KOPT-K1 (cell line): ENCODE measurements around the gene SIX1.

Experiments
- H3K27ac ChIP-seq: fragments of 200-600 bp; sonication (generic); 2 replicates; pipeline ENCODE4 v1.5.1; 2016; ENCODE audit warnings: antibody characterized with exemption, mild to moderate bottlenecking, low read depth, low read length; ENCODE audit not compliant: poor library complexity, severe bottlenecking
- H3K36me3 ChIP-seq: fragments of 200-600 bp; sonication (generic); 2 replicates; pipeline ENCODE4 v1.5.1; 2017; ENCODE audit warnings: antibody characterized with exemption, mild to moderate bottlenecking, low read length, moderate library complexity; ENCODE audit not compliant: insufficient read depth
- H3K9me3 ChIP-seq: fragments of 200-600 bp; sonication (generic); 2 replicates; pipeline ENCODE4 v1.5.1; 2017; ENCODE audit warnings: antibody characterized with exemption, low read length, mild to moderate bottlenecking; ENCODE audit not compliant: insufficient read depth, poor library complexity, severe bottlenecking

Gene SIX1

DNA sequence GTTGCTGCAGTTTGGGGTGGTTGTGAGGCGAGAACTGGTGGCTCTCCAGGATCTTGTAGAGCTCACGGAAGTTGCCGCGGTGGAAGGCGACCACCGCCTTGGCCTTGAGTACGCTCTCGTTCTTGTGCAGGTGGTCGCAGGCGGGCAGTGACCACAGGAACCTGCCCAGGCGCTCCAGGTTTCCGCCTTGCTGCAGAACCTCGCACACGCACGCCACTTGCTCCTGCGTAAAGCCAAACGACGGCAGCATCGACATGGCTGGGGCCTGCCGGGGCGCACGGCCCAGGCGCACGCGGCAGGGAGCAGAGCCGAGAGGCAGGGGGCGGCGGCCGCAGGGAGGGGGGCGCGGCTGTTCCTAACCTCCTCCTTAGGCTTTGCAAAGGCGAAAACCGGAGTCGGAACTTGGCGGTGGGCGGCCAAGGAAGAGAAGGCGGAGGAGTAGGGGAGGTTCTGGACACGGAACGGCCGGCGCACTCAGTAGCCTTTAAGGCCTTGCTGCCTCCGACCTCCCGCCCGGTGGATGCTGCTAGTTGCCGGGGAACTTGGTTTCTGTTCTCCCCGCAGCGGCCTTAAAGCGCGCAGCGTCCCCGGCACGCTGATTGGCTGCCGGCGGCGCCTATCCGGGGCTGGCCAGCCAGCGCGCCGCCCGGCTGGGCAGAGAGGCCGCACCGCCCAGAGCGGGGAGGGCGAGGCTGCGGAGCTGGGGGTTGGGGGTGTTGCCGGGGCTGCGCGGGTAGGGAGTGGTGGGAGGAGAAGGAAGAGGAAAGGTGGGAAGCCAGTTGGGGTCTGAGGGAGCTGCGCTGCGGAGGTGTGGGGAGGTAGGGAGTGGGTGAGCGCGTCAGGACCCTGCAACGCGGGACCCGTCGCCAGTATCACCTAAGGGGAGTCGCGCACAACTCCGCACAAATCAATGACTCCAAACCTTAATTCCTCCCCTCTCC, at the start of gene SIX1:
Gene SIX1, minus strand, starts transcription at position 544 of the 941 bp plus-strand sequence. Its CDS starts 288 bp downstream, at position 256.
- Histone ChIP-seq H3K36me3 (no peaks in the 10 kb centered on the region), H3K9me3 (peaks cover 17% of the 10 kb centered on the region), H3K27ac (no peak within 1 kb of the TSS)

DNA sequence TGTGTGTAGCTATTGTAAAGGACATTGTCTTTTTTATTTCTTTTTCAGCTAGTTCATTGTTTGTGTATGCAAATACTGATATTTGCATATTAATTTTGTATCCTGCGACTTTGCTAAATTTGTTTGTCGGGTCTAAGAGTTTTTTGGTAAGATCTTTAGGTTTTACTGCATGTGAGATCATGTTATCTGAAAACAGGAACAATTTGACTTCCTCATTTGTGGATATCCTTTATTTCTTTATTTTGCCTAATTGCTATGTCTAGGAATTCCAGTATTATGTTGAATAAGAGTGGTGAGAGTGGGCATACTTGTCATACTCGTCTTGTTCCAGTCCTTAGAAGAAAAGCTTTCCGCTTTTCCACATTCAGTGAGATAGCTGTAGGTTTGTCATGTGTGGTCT, 46.0 kb upstream of the SIX1 start:
- H3K36me3 ChIP-seq, result no peaks in the 10 kb centered on the region
- H3K9me3 ChIP-seq, result peaks cover 3% of the 10 kb centered on the region
- no peak overlapping the region for H3K27ac ChIP-seq

DNA sequence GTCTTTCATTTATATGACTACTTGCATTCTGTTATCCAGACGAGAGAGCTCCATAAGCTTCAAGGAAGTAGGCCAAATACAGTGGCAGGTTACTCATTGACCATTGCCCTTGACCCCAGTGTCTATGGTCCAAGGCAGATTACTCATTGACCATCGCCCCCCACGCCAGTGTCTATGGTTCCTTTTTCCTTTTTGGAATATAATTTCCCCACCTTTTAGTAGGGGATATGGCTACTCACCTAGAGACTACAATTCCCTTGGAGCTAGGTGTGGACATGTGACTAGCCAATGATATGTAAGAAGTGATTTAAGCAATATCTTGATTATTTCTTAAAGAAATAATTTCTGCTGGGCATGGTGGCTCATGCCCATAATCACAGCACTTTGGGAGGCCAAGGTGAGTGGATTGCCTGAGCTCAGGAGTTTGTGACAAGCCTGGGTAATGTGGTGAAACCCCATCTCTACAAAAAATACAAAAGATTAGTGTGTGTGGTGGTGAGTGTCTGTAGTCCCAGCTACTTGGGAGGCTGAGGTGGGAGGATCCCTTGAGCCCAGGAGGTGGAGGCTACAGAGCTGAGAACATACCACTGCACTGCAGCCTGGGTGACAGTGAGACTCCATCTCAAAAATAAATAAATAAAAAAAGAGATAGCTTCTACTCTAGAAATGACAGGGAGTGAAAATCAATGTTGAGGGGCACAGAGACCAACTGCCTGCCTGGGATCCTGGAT, 42.3 kb upstream of the SIX1 start:
- no peak overlapping the region for H3K27ac ChIP-seq
- H3K36me3 ChIP-seq, result no peaks in the 10 kb centered on the region
- H3K9me3 ChIP-seq, result no peaks in the 10 kb centered on the region

DNA sequence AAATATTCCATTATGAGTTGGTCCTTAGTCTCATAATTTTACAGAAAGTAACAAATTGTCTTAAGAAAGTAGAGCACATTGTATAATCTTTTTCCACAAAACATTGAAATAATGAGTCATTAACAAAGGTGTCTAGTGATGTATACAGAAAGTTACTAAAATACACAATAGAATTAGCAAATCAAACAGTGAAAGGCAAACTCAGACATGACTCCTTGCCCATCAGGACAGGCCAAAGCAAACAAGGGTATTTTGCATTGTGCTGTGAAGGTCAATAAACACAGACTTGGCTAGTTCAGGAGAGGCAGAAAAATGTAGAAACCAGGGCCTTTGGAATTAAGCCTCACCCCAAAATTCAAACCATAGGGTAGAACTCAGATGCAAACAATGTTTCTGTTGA, 37.6 kb upstream of the SIX1 start:
- no peaks in the 10 kb centered on the region for H3K36me3 ChIP-seq
- no peak overlapping the region for H3K27ac ChIP-seq
- no peaks in the 10 kb centered on the region for H3K9me3 ChIP-seq

DNA sequence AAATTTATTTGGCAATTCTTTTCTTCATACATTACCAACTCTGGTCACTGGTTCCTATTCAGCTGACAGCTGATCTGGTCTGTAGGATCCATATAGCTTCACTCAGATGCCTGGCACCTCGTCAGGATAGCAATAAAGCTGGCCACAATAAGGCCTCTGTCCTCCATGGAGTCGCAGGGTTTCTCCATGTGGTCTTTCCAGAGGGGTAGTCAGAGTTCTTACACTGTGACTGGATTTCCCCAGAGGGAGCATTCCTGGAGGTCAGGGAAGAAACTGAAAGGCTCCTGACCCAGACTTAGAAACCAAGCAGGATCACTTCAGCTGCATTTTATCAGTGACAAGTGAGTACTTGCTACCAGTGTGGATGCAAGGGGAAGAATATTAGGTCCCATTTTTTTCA, 34.9 kb upstream of the SIX1 start:
- H3K36me3 ChIP-seq, result no peaks in the 10 kb centered on the region
- H3K9me3 ChIP-seq, result no peaks in the 10 kb centered on the region
- no peak overlapping the region for H3K27ac ChIP-seq

DNA sequence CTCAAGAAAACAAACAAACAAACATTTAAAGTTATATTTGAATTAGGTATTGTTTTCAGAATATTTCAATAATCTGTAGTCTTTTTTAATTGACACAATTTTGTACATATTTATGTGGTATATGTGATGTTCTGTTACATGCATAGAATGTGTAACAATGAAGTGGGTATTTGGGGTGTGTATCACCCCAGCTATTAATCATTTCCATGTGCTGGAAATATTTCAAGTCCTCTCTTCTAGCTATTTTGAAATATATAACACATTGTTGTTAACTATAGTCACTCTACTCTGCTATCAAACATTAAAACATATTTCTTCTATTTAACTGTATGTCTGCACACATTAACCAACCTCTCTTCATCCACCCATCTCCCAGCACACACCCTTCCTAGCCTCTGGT, 32.0 kb upstream of the SIX1 start:
- Histone ChIP-seq H3K36me3 (no peaks in the 10 kb centered on the region), H3K27ac (no peak overlapping the region), H3K9me3 (no peaks in the 10 kb centered on the region)

DNA sequence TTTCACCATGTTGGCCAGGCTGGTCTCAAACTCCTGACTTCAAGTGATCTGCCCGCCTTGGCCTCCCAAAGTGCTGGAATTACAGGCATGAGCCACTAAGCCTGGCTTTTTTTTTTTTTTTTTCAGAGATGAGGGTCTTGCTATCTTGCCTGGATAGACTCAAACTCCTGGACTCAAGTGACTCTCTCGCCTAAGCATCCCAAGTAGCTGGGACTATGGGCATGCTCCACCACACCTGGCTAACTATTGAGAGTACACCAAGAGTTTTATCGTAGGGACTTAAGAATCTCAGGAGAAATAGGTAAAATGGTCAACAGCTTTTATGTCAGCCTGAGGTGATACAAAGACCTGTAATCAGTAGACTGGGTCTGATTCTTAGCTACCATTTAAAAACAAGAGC, 31.2 kb upstream of the SIX1 start:
- no peak overlapping the region for H3K27ac ChIP-seq
- no peaks in the 10 kb centered on the region for H3K9me3 ChIP-seq
- H3K36me3 ChIP-seq, result no peaks in the 10 kb centered on the region

DNA sequence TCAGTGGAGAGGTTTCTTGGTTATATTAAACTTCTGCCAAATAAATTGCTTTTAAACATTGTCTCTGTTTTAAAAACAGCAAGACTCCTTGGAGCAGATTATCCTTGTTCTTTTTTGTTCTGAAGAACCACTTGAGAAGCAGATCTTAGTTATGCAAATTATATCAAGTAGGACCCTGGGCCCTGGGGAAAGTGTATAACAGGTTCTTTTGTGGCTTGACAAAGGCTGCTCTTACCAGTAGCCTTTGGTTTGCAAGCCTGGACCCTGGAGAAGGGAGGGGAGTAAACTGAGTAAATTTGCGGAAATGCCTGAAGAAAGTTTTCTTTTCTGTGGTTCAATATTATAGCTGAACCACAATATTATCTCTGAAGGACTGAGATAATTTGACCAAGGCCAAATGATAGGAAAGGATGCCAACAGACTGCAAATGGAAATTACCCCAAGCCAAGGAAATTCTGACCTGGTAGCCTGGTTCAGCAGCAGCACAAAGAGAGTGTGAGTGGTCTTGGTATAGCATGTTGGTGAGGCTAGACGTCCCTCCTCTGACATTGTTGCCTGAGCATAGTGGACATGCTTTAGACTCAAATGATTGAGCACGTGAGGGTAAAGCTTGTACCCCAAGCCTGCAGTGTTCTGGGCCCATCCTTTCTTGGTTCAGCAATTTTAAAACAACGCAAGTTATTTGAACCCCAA, 30.4 kb upstream of the SIX1 start:
- Histone ChIP-seq H3K27ac (no peak overlapping the region), H3K36me3 (no peaks in the 10 kb centered on the region), H3K9me3 (no peaks in the 10 kb centered on the region)

DNA sequence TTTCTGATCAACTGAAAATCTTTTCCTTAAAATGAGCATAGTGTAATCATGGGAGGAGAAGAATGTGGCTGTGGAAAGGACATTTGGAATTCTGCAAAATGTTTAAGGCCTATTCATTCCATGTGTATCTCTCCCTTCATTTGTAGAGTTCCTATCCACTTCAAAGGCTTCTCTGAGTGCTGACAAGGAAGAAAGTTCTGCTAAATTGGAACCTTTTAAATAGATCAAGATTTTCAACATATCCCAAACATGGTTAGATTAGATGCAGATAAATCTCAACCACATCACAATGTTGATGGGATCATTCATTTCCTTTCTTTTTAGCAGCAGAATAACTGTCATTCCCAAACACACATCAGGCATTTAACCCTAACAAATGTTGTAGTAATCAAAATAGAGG, 28.4 kb upstream of the SIX1 start:
- no peak overlapping the region for H3K27ac ChIP-seq
- H3K36me3 ChIP-seq, result no peaks in the 10 kb centered on the region
- H3K9me3 ChIP-seq, result no peaks in the 10 kb centered on the region

DNA sequence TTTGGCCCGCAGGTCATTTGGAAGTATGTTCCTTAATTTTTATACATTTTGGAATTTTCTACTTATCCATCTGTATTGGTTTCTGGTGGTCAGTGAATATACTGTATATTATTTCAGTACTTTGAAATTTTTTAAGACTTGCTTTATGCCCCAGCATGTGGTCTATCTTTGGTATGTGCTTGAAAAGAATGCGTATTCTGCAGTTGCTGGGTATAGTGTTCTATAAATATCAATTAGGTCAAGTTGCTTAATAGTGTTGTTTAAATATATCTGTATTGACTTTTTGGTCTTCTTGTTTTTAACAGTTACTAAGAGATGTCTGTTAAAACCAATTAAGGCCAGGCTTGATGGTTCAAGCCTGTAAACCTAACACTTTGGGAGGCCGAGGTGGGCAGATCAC, 21.7 kb upstream of the SIX1 start:
- Histone ChIP-seq H3K9me3 (no peaks in the 10 kb centered on the region), H3K27ac (no peak overlapping the region), H3K36me3 (no peaks in the 10 kb centered on the region)

DNA sequence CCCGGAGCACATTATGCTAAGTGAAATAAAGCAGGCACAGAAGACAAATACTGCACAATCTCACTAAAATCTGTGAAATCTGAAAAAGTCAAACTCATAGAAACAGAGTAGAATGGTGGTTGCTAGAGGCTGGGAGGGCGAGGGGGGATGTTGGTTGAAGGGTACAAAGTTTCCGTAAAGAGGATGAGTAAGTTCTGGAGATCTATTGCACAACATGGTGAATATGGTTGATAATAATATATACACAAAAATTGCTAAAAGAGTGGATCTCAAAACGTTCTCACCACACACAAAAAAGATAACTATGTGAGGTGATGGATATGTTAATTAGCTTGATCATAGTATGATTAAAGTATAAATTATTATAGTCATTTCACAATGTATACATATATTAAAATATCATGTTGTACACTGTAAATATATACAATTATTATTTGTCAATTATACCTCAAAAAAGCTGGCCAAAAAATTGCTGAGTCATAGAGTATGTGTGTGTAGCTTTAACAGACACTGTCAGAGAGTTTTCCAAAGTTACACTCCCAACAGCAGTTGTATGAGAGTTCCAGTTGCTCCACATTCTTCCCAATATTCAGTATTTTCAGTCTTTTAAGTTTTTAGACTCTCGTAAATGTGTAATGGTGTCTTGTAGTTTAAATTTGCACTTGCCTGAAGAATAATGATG, 19.3 kb upstream of the SIX1 start:
- H3K27ac ChIP-seq, result no peak overlapping the region
- H3K9me3 ChIP-seq, result no peaks in the 10 kb centered on the region
- no peaks in the 10 kb centered on the region for H3K36me3 ChIP-seq

DNA sequence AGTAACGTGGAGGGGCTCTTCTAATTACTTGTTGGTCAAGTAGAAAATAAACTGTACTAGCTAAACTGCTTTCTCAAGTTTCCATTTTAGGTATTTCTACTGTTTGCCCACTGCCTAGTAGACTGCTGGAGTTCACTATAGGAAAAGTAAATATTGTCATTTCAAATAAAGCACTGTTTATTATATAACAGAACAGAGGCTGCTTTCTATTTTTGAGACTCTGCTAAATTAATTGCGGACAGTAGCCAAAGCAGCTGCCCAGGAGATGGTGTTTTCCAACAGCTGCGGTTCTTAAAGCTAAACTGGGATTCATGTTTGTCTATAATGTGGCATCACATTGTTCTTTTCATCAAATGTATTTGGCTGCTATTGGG, 15.9 kb upstream of the SIX1 start:
- Histone ChIP-seq H3K27ac (no peak overlapping the region), H3K9me3 (no peaks in the 10 kb centered on the region), H3K36me3 (no peaks in the 10 kb centered on the region)

DNA sequence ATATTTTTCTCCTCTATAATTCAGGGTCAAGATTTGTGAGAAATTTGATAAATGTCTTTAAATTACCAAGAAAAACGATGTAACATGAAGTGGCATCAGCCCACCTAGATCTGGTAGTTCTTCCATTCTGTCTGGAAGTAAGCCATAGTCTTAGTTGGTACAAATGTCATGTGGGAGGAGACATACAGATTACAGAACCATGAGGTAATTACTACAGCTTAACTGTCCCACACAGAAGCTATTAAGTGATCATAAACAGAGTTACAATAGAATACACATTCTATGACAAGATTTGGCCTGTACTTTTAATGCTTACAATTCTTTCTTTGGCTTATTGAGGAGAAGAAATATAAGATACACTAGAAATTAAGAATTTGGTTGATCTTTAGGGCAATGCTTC, 13.7 kb upstream of the SIX1 start:
- Histone ChIP-seq H3K9me3 (no peaks in the 10 kb centered on the region), H3K27ac (no peak overlapping the region), H3K36me3 (no peaks in the 10 kb centered on the region)

DNA sequence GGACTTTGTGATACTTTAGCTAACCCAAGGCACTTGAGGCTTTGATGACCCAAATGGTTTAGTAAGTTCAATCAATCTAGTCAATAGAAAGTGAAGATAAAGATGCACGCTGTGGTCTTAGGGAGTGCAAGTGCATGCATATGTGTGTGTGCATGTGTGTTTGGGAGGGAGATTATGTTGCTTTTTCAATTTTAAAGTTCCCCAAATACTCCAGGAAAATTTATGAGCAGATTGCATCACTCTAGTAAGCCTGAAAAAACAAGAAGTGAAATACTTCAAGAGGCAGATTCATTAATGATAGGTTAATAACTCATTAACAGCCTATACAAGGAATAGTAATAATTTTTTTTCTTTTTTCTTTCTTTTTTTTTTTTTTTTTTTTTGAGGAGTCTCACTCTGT, 12.4 kb upstream of the SIX1 start:
- Histone ChIP-seq H3K36me3 (no peaks in the 10 kb centered on the region), H3K9me3 (no peaks in the 10 kb centered on the region)

More for the DNA sequence above, 12.4 kb upstream of the SIX1 start:
- H3K27ac ChIP-seq, result no peak overlapping the region
